ENCODE data around the gene DBNDD1. TPM values are rescaled to one million over a fixed set of nuclear protein-coding genes. Genes with fewer than 3 reads are reported as not detected.

The DBNDD1 gene
- total RNA-seq, 2 experiments from 2014 or later = 0.52 to 0.96 TPM

DNA sequence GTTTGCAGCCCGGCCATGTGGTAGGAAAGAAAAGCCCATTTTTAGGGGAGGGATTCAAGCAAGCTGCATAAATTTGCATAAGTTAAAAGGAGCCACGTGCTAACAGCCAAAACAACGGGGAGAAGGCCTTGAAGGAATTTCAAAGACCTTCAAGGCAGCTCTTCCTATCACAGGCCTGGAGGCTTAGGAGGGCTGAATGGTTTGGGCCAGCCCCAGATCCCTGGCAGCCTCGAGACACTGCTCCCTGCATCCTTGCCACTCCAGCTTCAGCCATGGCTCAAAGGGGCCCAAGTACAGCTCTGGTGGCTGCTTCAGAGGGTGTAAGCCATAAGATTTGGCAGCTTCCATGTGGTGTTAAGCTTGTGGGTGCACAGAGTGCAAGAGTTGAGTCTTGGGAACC lies 35.3 kb upstream of the DBNDD1 start:
- no peak for ATAC-seq
- no peak for TF ChIP-seq CTCF (IDR thresholded peaks at IDR 0.05)
- intact Hi-C loops (cut with micrococcal nuclease) = no loop called here
- peaks cover 2% of the 10 kb centered on the region for H3K27me3 Mint-ChIP-seq
- H3K4me3 Mint-ChIP-seq = no peak overlapping the region
- peaks cover 20% of the 10 kb centered on the region for H3K9me3 Mint-ChIP-seq
- no peak overlapping the region for H3K27ac Mint-ChIP-seq
- POLR2A ChIA-PET = no interaction called here
- H3K36me3 Mint-ChIP-seq (ENCODE audit: low read depth) = peaks cover 2% of the 10 kb centered on the region
- no peak for DNase-seq
- CTCF ChIA-PET = interaction anchor here (0.9 kb wide), 1 partner anchor 28 kb away, joined by 4 read pairs; no protein-coding TSS in a partner anchor
- H3K4me1 Mint-ChIP-seq (ENCODE audit: low read depth) = peaks cover 12% of the 10 kb centered on the region

DNA sequence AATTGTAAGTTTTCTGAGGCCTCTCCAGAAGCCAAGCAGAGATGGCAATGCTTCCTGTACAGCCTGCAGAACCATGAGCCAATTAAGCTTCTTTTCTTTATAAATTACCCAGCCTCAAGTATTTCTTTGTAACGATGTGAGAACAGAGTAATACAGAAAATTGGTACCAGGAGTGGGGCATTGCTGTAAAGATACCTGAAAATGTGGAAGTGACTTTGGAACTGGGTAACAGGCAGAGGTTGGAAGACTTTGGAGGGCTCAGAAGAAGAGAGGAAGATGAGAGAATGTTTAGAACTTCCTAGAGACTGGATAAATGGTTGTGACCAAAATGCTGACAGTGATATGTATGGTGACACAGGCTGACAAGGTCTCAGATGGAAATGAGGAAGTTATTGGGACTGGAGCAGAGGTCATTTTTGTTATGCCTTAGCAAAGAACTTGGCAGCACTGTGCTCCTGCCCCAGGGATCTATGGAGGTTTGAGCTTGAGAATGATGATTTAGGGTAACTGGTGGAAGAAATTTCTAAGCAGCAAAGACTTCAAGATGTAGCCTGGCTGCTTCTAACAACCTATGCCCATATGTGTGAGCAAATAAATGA lies 34.7 kb upstream of the DBNDD1 start:
- Mint-ChIP-seq H3K36me3 (ENCODE audit: low read depth) (peaks cover 2% of the 10 kb centered on the region), H3K9me3 (peaks cover 20% of the 10 kb centered on the region), H3K4me1 (ENCODE audit: low read depth) (peaks cover 12% of the 10 kb centered on the region), H3K4me3 (no peak overlapping the region), H3K27ac (no peak overlapping the region), H3K27me3 (no peaks in the 10 kb centered on the region)
- no peak for TF ChIP-seq CTCF (IDR thresholded peaks at IDR 0.05)
- ChIA-PET POLR2A (no interaction called here), CTCF (interaction anchor here (0.9 kb wide), 1 partner anchor 28 kb away, joined by 4 read pairs; no protein-coding TSS in a partner anchor)
- intact Hi-C loops (cut with micrococcal nuclease) = no loop called here
- DNase-seq (no peak), ATAC-seq (no peak)

GRCh38 chr16:90050969-90051368 lies 31.7 kb upstream of the DBNDD1 start:
- no peak for TF ChIP-seq CTCF (IDR thresholded peaks at IDR 0.05)
- peaks cover 2% of the 10 kb centered on the region for H3K36me3 Mint-ChIP-seq (ENCODE audit: low read depth)
- intact Hi-C loops (cut with micrococcal nuclease) = no loop called here
- ChIA-PET POLR2A (no interaction called here), CTCF (no interaction called here)
- peaks cover 12% of the 10 kb centered on the region for H3K27me3 Mint-ChIP-seq
- peaks cover 7% of the 10 kb centered on the region for H3K4me1 Mint-ChIP-seq (ENCODE audit: low read depth)
- no peak for ATAC-seq
- no peak for DNase-seq
- no peak overlapping the region for H3K4me3 Mint-ChIP-seq
- H3K27ac Mint-ChIP-seq = no peak overlapping the region
- H3K9me3 Mint-ChIP-seq = peaks cover 20% of the 10 kb centered on the region

GRCh38 chr16:90048737-90049330 lies 29.6 kb upstream of the DBNDD1 start:
- TF ChIP-seq CTCF (IDR thresholded peaks at IDR 0.05) = no peak
- Mint-ChIP-seq H3K9me3 (peaks cover 8% of the 10 kb centered on the region), H3K27ac (no peak overlapping the region), H3K4me3 (no peak overlapping the region), H3K27me3 (peaks cover 14% of the 10 kb centered on the region), H3K36me3 (ENCODE audit: low read depth) (no peaks in the 10 kb centered on the region), H3K4me1 (ENCODE audit: low read depth) (peaks cover 7% of the 10 kb centered on the region)
- intact Hi-C loops (cut with micrococcal nuclease) = no loop called here
- ChIA-PET CTCF (no interaction called here), POLR2A (no interaction called here)
- DNase-seq (no peak), ATAC-seq (no peak)

- POLR2A ChIA-PET = no interaction called here
- DNase-seq = no peak
- CTCF ChIA-PET = interaction anchor here (0.6 kb wide), 1 partner anchor 21 kb away, joined by 3 read pairs; no protein-coding TSS in a partner anchor
- peaks cover 5% of the 10 kb centered on the region for H3K9me3 Mint-ChIP-seq
- H3K27me3 Mint-ChIP-seq = peaks cover 14% of the 10 kb centered on the region
- H3K4me1 Mint-ChIP-seq (ENCODE audit: low read depth) = peaks cover 7% of the 10 kb centered on the region
- TF ChIP-seq CTCF (IDR thresholded peaks at IDR 0.05) = no peak
- intact Hi-C loops (cut with micrococcal nuclease) = no loop called here
- H3K27ac Mint-ChIP-seq = peak overlapping the region; percentile 25
- ATAC-seq = no peak
- no peaks in the 10 kb centered on the region for H3K36me3 Mint-ChIP-seq (ENCODE audit: low read depth)
- no peak overlapping the region for H3K4me3 Mint-ChIP-seq
Observed at GRCh38 chr16:90048347-90048722, 29.1 kb upstream of the DBNDD1 start.
